ENCODE results near the gene CCR7.

- TF ChIP-seq POLR2AphosphoS5 (IDR thresholded peaks at IDR 0.05; ENCODE audit: low read depth, low read length) = no peak
- no peak for TF ChIP-seq RAD21 (IDR thresholded peaks at IDR 0.05; ENCODE audit: low read length)
- no peak for TF ChIP-seq NRF1 (IDR thresholded peaks at IDR 0.05; ENCODE audit: low read depth, low read length)
- TF ChIP-seq EP300 (IDR thresholded peaks at IDR 0.05; ENCODE audit: borderline replicate concordance in 1 of 2, low read depth in 1 of 2, low read length in 1 of 2) = no peak
- TF ChIP-seq TCF12 (IDR thresholded peaks at IDR 0.05) = no peak
- TF ChIP-seq CTCF (IDR thresholded peaks at IDR 0.05) = no peak
- TF ChIP-seq TAF1 (IDR thresholded peaks at IDR 0.05; ENCODE audit: borderline replicate concordance, low read depth, low read length) = no peak
- no peak for TF ChIP-seq MEF2A (IDR thresholded peaks at IDR 0.05; ENCODE audit: borderline replicate concordance, low read depth)
- TF ChIP-seq MAX (IDR thresholded peaks at IDR 0.05; ENCODE audit: low read depth) = no peak
- no peak for TF ChIP-seq GABPA (IDR thresholded peaks at IDR 0.05; ENCODE audit: low read depth)
- no peak for TF ChIP-seq TEAD4 (IDR thresholded peaks at IDR 0.05; ENCODE audit: borderline replicate concordance, insufficient read depth)
- TF ChIP-seq EZH2phosphoT487 (IDR thresholded peaks at IDR 0.05; ENCODE audit: borderline replicate concordance, low read depth) = no peak
- no peak for TF ChIP-seq MXI1 (IDR thresholded peaks at IDR 0.05; ENCODE audit: low read depth, low read length)
- TF ChIP-seq USF1 (IDR thresholded peaks at IDR 0.05; ENCODE audit: borderline replicate concordance, low read depth) = no peak
Measured at GRCh38 chr17:40520991-40521453, 44.2 kb downstream of the CCR7 start.

Data from SK-N-SH (cell line).